Measurements from ENCODE around the gene MPLKIP.

DNA sequence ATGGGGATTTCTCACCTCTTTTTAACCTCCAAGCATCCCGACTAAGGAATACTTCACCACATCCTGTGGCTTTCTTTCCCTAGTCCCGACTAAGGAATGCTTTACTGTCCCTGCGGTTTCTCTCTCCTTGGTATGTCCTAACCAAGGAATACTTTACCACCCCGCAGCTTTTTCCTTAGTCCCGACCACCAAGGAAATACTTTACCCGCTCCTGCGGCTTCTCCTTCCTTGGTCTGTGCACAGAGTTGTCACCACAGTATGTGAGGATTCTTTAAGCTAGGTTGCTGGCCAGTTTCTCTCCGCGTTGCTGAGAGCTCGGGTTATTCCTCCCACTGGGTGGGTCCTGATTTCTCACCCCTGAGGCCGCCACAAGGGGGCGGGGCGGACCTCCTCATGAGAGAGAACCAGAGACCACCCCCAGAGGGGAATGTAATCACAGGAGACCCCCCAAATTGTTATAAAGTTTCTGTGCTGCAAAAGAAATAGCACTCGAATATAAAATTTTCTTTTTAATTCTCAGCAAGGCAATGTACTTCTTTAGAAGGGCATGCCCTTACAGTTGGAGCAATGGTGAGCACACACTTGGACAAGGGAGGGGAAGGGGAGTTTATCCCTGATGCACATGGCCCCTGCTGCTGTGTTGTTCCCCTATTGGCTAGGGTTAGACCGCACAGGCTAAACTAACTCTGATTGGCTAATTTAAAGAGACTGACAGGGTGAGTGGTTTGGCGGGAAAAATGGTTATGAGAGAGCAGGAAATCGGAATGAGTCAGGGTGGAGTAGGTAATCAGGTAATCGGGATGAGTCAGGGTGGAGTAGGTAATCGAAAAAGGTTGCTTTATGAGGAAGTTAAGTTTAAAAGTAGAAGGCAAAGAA, 13.2 kb upstream of the MPLKIP start:
- TF ChIP-seq, protein P1, sequence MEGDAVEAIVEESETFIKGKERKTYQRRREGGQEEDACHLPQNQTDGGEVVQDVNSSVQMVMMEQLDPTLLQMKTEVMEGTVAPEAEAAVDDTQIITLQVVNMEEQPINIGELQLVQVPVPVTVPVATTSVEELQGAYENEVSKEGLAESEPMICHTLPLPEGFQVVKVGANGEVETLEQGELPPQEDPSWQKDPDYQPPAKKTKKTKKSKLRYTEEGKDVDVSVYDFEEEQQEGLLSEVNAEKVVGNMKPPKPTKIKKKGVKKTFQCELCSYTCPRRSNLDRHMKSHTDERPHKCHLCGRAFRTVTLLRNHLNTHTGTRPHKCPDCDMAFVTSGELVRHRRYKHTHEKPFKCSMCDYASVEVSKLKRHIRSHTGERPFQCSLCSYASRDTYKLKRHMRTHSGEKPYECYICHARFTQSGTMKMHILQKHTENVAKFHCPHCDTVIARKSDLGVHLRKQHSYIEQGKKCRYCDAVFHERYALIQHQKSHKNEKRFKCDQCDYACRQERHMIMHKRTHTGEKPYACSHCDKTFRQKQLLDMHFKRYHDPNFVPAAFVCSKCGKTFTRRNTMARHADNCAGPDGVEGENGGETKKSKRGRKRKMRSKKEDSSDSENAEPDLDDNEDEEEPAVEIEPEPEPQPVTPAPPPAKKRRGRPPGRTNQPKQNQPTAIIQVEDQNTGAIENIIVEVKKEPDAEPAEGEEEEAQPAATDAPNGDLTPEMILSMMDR (conservative IDR thresholded peaks at IDR 0.05; ENCODE audit: low read depth, low read length), result no peak
- TF ChIP-seq EZH2 (IDR thresholded peaks at IDR 0.05; ENCODE audit: borderline replicate concordance, low read depth, low read length, poor library complexity, severe bottlenecking), result no peak

All from A673 (cell line).